ENCODE results near the gene FSIP1.

FSIP1 gene

GRCh38 chr15:39785841-39786240, 3.2 kb upstream of the FSIP1 start:
- no peak for TF ChIP-seq GATA2 (IDR thresholded peaks at IDR 0.05; ENCODE audit: low read depth, low read length)
- TF ChIP-seq GATA3 (IDR thresholded peaks at IDR 0.05; ENCODE audit: low read depth, low read length) = no peak

GRCh38 chr15:39785139-39785538, 2.5 kb upstream of the FSIP1 start:
- no peak for TF ChIP-seq GATA3 (IDR thresholded peaks at IDR 0.05; ENCODE audit: low read depth, low read length)
- TF ChIP-seq GATA2 (IDR thresholded peaks at IDR 0.05; ENCODE audit: low read depth, low read length) = no peak

GRCh38 chr15:39784638-39785037, 2.0 kb upstream of the FSIP1 start:
- no peak for TF ChIP-seq GATA2 (IDR thresholded peaks at IDR 0.05; ENCODE audit: low read depth, low read length)

GRCh38 chr15:39784125-39784524, 1.5 kb upstream of the FSIP1 start:
- TF ChIP-seq GATA2 (IDR thresholded peaks at IDR 0.05; ENCODE audit: low read depth, low read length) (no peak), GATA3 (IDR thresholded peaks at IDR 0.05; ENCODE audit: low read depth, low read length) (no peak)

GRCh38 chr15:39783244-39783820, 691 bp upstream of the FSIP1 start:
- TF ChIP-seq GATA2 (IDR thresholded peaks at IDR 0.05; ENCODE audit: low read depth, low read length) (no peak), GATA3 (IDR thresholded peaks at IDR 0.05; ENCODE audit: low read depth, low read length) (no peak)

GRCh38 chr15:39781967-39782302, 706 bp downstream of the FSIP1 start:
- TF ChIP-seq GATA3 (IDR thresholded peaks at IDR 0.05; ENCODE audit: low read depth, low read length) = no peak
- TF ChIP-seq GATA2 (IDR thresholded peaks at IDR 0.05; ENCODE audit: low read depth, low read length) = no peak

- TF ChIP-seq GATA2 (IDR thresholded peaks at IDR 0.05; ENCODE audit: low read depth, low read length) (no peak), GATA3 (IDR thresholded peaks at IDR 0.05; ENCODE audit: low read depth, low read length) (no peak)
Observed at GRCh38 chr15:39781147-39781966, 1.3 kb downstream of the FSIP1 start.

- no peak for TF ChIP-seq GATA2 (IDR thresholded peaks at IDR 0.05; ENCODE audit: low read depth, low read length)
- TF ChIP-seq GATA3 (IDR thresholded peaks at IDR 0.05; ENCODE audit: low read depth, low read length) = no peak
Observed at GRCh38 chr15:39778021-39778420, 4.6 kb downstream of the FSIP1 start.

GRCh38 chr15:39777496-39777895, 5.1 kb downstream of the FSIP1 start:
- TF ChIP-seq GATA3 (IDR thresholded peaks at IDR 0.05; ENCODE audit: low read depth, low read length) (no peak), GATA2 (IDR thresholded peaks at IDR 0.05; ENCODE audit: low read depth, low read length) (no peak)

GRCh38 chr15:39776068-39776467, 6.6 kb downstream of the FSIP1 start:
- TF ChIP-seq GATA2 (IDR thresholded peaks at IDR 0.05; ENCODE audit: low read depth, low read length) (no peak), GATA3 (IDR thresholded peaks at IDR 0.05; ENCODE audit: low read depth, low read length) (no peak)

GRCh38 chr15:39774688-39775267, 7.9 kb downstream of the FSIP1 start:
- TF ChIP-seq GATA2 (IDR thresholded peaks at IDR 0.05; ENCODE audit: low read depth, low read length) (peak; percentile 59), GATA3 (IDR thresholded peaks at IDR 0.05; ENCODE audit: low read depth, low read length) (0 out of 2 replicates have a peak, but pooled peaks have one; percentile 17)

- TF ChIP-seq GATA2 (IDR thresholded peaks at IDR 0.05; ENCODE audit: low read depth, low read length) (no peak), GATA3 (IDR thresholded peaks at IDR 0.05; ENCODE audit: low read depth, low read length) (no peak)
Observed at GRCh38 chr15:39770748-39771689, 11.6 kb downstream of the FSIP1 start.

GRCh38 chr15:39767921-39768320, 14.7 kb downstream of the FSIP1 start:
- TF ChIP-seq GATA2 (IDR thresholded peaks at IDR 0.05; ENCODE audit: low read depth, low read length) (no peak), GATA3 (IDR thresholded peaks at IDR 0.05; ENCODE audit: low read depth, low read length) (no peak)

- TF ChIP-seq GATA2 (IDR thresholded peaks at IDR 0.05; ENCODE audit: low read depth, low read length) (no peak), GATA3 (IDR thresholded peaks at IDR 0.05; ENCODE audit: low read depth, low read length) (no peak)
Observed at GRCh38 chr15:39761006-39761405, 21.6 kb downstream of the FSIP1 start.
